Parathyroid adenoma (tissue), 2 donors: ENCODE data around the gene CACNG5.

Experiments
- H2AFZ ChIP-seq: fragments of 300-600 bp; sonication (generic); one replicate; pipeline ENCODE4 v1.7.0; 2017; ENCODE audit warnings: antibody characterized with exemption, mild to moderate bottlenecking
- H3K27ac ChIP-seq: fragments of 300-600 bp; sonication (generic); one replicate; pipeline ENCODE4 v1.7.0; 2017
- H3K27me3 ChIP-seq: fragments of 300-600 bp; sonication (generic); one replicate; pipeline ENCODE4 v1.7.0; 2017; ENCODE audit warnings: low read length; ENCODE audit not compliant: control insufficient read depth, insufficient read depth
- H3K36me3 ChIP-seq: fragments of 300-600 bp; sonication (generic); one replicate; pipeline ENCODE4 v1.7.0; 2017; ENCODE audit warnings: low read length; ENCODE audit not compliant: control insufficient read depth, insufficient read depth
- H3K4me1 ChIP-seq: fragments of 300-600 bp; sonication (generic); one replicate; pipeline ENCODE4 v1.7.0; 2017; ENCODE audit warnings: control low read depth
- H3K4me2 ChIP-seq: fragments of 300-600 bp; sonication (generic); one replicate; pipeline ENCODE4 v1.7.0; 2017; ENCODE audit warnings: low read length
- H3K4me3 ChIP-seq: fragments of 300-600 bp; sonication (generic); one replicate; pipeline ENCODE4 v1.7.0; 2017; ENCODE audit warnings: low read depth, low read length
- H3K79me2 ChIP-seq: fragments of 300-600 bp; sonication (generic); one replicate; pipeline ENCODE4 v1.7.0; 2017; ENCODE audit warnings: control low read depth
- H3K9ac ChIP-seq: fragments of 300-600 bp; sonication (generic); one replicate; pipeline ENCODE4 v1.7.0; 2017; ENCODE audit warnings: mild to moderate bottlenecking
- H3K9me3 ChIP-seq: fragments of 300-600 bp; sonication (generic); one replicate; pipeline ENCODE4 v1.7.0; 2017; ENCODE audit warnings: low read length; ENCODE audit not compliant: control insufficient read depth
- TF ChIP-seq, protein P1 (sequence below): fragments of 300-600 bp; sonication (generic); IDR thresholded peaks from one replicate; pipeline ENCODE4 v1.7.0; 2017; ENCODE audit warnings: antibody characterized with exemption, mild to moderate bottlenecking
- donor health status: primary hyperparathyroidism.

CACNG5 gene

GRCh38 chr17:66829883-66830282, 5.0 kb upstream of the CACNG5 start:
- H3K27me3 ChIP-seq: no peaks in the 10 kb centered on the region
- no peak overlapping the region for H3K4me3 ChIP-seq
- peaks cover 19% of the 10 kb centered on the region for H3K4me1 ChIP-seq

DNA sequence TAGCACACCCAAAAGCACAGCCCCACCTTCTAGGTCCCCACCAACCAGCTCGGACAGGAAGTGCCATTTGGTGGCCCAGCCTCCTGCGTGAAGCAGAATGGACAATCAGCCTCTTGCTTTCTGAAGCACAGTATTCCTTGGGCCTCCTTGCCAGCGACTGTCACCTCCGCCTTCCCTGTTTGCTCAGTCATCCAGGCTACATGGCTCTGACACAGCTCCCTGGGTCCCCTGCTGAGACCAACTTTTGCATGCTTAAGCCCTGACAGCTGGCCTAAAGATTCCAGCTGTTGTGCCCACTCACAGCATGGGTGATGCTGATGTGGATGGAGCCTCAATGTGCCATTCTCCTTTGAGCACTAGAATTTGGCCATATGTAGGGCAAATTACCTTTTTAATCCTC, 4.5 kb upstream of the CACNG5 start:
- Histone ChIP-seq H3K36me3 (no peaks in the 10 kb centered on the region), H2AFZ (peak overlapping the region; percentile 86), H3K27ac (peak overlapping the region; percentile 90), H3K4me2 (no peak overlapping the region), H3K9ac (no peak overlapping the region), H3K4me3 (no peak overlapping the region), H3K4me1 (peaks cover 19% of the 10 kb centered on the region), H3K79me2 (no peaks in the 10 kb centered on the region), H3K9me3 (no peaks in the 10 kb centered on the region), H3K27me3 (no peaks in the 10 kb centered on the region)
- TF ChIP-seq, protein P1, sequence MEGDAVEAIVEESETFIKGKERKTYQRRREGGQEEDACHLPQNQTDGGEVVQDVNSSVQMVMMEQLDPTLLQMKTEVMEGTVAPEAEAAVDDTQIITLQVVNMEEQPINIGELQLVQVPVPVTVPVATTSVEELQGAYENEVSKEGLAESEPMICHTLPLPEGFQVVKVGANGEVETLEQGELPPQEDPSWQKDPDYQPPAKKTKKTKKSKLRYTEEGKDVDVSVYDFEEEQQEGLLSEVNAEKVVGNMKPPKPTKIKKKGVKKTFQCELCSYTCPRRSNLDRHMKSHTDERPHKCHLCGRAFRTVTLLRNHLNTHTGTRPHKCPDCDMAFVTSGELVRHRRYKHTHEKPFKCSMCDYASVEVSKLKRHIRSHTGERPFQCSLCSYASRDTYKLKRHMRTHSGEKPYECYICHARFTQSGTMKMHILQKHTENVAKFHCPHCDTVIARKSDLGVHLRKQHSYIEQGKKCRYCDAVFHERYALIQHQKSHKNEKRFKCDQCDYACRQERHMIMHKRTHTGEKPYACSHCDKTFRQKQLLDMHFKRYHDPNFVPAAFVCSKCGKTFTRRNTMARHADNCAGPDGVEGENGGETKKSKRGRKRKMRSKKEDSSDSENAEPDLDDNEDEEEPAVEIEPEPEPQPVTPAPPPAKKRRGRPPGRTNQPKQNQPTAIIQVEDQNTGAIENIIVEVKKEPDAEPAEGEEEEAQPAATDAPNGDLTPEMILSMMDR: no peak

More at GRCh38 chr17:66829883-66830282, 5.0 kb upstream of the CACNG5 start:
- H3K4me2 ChIP-seq: no peak overlapping the region
- TF ChIP-seq, protein P1: no peak
- peak overlapping the region; percentile 86 for H2AFZ ChIP-seq
- no peaks in the 10 kb centered on the region for H3K9me3 ChIP-seq
- H3K79me2 ChIP-seq: no peaks in the 10 kb centered on the region
- H3K27ac ChIP-seq: peak overlapping the region; percentile 90
- H3K9ac ChIP-seq: no peak overlapping the region
- no peaks in the 10 kb centered on the region for H3K36me3 ChIP-seq

DNA sequence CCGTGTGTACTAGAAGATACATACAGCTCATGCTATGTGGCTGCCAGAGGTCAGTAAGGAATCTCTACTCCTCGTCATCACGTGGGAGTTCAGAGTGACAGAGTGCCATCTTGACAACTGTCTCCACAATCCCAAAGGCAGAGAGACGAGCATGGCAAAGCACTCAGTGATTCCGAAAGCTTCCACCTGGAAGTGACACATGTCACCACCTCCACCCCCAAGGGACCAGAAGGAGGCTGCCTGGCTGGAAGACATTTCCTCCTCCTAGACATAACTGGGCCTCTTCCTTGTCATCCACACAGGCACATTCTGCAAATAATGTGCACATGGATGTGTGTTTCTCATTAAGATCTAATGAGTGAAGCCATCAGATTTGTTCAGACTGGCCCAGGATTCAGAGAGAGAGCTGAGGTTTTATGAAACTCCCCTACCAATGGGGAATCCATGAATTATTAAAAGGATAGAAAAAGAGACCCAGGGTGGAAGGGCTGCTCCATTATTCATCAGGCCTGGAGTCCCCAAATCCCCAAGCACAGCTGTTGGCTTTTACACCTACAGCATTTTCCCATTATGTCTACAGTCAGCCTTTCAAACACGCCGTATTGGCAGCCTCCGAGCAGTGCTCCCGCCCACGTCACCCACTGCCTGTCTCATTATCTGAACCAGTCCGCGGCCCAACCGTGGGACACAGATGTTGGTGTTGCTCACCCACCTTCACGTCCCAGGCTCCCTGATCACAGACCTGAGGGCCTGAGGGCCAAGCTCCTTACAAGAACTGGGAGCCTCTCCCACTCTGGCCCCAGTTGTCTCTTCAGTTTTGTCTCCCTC, 3.3 kb upstream of the CACNG5 start:
- H3K9ac ChIP-seq: no peak overlapping the region
- H3K4me2 ChIP-seq: no peak overlapping the region
- peaks cover 19% of the 10 kb centered on the region for H3K4me1 ChIP-seq
- no peak overlapping the region for H2AFZ ChIP-seq
- H3K4me3 ChIP-seq: no peak overlapping the region
- TF ChIP-seq, protein P1: no peak
- H3K36me3 ChIP-seq: no peaks in the 10 kb centered on the region
- no peaks in the 10 kb centered on the region for H3K9me3 ChIP-seq
- H3K79me2 ChIP-seq: no peaks in the 10 kb centered on the region
- H3K27me3 ChIP-seq: no peaks in the 10 kb centered on the region
- H3K27ac ChIP-seq: no peak overlapping the region

DNA sequence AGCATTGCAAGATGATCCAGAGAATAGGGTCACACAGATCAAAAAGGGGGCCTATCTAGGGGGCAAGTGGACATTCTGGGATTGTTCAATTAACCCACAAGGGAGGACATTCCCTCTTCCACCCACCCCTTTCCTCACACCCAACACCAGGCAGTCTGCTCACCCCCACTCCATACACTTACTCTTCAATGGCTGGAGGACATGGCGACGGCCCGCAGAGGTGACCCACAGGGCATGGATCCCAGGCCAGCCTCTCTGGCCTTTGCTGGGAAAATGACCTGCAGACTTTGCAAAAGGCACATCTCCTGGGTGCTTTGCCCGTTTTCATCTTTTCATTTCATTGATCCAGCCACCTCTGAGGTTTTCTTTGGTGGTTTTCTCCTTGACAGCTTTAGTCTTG, 1.7 kb upstream of the CACNG5 start:
- Histone ChIP-seq H3K27ac (no peak overlapping the region), H3K4me2 (no peak overlapping the region), H3K36me3 (no peaks in the 10 kb centered on the region), H2AFZ (no peak overlapping the region), H3K9me3 (no peaks in the 10 kb centered on the region), H3K4me1 (peaks cover 19% of the 10 kb centered on the region), H3K27me3 (no peaks in the 10 kb centered on the region), H3K4me3 (no peak overlapping the region), H3K79me2 (no peaks in the 10 kb centered on the region), H3K9ac (no peak overlapping the region)
- TF ChIP-seq, protein P1: no peak
